Kidney epithelial cell (primary cell): ENCODE data around the gene GALNT9. TPM values are rescaled to one million over a fixed set of nuclear protein-coding genes. Genes with fewer than 3 reads are reported as not detected.
"Not testable (repeated sequence)": the region's sequence is repeated elsewhere in the genome, so short reads cannot be mapped to it uniquely, and the experiment has no call there.

Source experiments
- DNase-seq: peaks from one replicate; pipeline ENCODE4 v3.0.0-alpha.2; 2010; ENCODE audit warnings: low read depth
- H3K27me3 ChIP-seq: 2 replicates; pipeline ENCODE4 v1.6.0; 2011; ENCODE audit warnings: low read length; ENCODE audit not compliant: control insufficient read depth, insufficient read depth
- H3K36me3 ChIP-seq: 2 replicates; pipeline ENCODE4 v1.5.1; 2011; ENCODE audit warnings: low read length; ENCODE audit not compliant: control insufficient read depth, insufficient read depth
- H3K4me3 ChIP-seq: 2 replicates; pipeline ENCODE4 v1.5.1; 2011; ENCODE audit warnings: low read depth, mild to moderate bottlenecking, control low read depth, low read length
- CTCF ChIP-seq: IDR thresholded peaks from 2 replicates; pipeline ENCODE4 v1.5.1; 2011; ENCODE audit warnings: mild to moderate bottlenecking, moderate library complexity, low read length, control low read depth, inconsistent platforms; ENCODE audit not compliant: insufficient read depth, poor library complexity, severe bottlenecking
- total RNA-seq: library from RNA; depleted of rRNA; stranded (reverse); fragments of >200 nt; gene quantifications from 2 replicates; pipeline ENCODE4 v1.2.3, GENCODE V29; 2015

The GALNT9 gene
- total RNA-seq, 1 donor from 2014 or later, result 1.5 TPM

DNA sequence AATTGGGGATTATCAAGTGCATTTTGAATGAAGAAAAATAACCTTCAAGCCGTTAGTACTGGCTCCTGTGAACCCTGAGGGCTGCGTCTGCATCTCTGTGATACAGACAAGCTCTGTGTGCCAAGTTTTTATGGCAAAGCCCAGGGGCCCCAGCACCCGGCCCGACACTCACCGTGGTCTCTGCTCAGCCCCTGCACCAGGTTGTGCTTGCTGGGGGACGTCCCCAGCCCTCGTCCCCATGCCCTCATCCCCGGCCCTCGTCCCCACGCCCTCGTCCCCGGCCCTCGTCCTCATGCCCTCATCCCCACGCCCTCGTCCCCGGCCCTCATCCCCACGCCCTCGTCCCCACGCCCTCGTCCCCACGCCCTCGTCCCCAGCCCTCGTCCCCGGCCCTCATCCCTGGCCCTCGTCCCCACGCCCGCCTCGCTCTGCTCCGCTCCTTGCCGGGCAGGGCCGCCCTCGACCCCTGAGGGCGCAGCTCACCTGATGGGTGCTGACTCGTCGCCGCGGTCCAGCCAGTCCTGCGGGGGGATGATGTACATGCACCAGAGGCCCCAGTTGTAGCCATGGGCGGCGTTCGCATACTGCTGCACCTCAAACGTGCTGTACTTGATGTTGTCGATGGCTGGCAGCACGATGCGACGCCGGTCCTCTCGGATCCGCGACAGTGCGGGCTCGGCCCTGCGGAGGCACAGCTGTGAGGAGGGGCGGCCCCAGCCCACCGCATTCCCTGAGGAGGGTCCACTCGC lies 72.0 kb downstream of the GALNT9 start:
- Histone ChIP-seq H3K27me3 (no peaks in the 10 kb centered on the region), H3K36me3 (no peaks in the 10 kb centered on the region), H3K4me3 (no peak overlapping the region)
- no peak for DNase-seq
- TF ChIP-seq CTCF, result no peak

GRCh38 chr12:132256646-132257045 lies 72.7 kb downstream of the GALNT9 start:
- TF ChIP-seq CTCF, result no peak
- DNase-seq, result no peak
- Histone ChIP-seq H3K36me3 (no peaks in the 10 kb centered on the region), H3K4me3 (no peak overlapping the region), H3K27me3 (no peaks in the 10 kb centered on the region)

DNA sequence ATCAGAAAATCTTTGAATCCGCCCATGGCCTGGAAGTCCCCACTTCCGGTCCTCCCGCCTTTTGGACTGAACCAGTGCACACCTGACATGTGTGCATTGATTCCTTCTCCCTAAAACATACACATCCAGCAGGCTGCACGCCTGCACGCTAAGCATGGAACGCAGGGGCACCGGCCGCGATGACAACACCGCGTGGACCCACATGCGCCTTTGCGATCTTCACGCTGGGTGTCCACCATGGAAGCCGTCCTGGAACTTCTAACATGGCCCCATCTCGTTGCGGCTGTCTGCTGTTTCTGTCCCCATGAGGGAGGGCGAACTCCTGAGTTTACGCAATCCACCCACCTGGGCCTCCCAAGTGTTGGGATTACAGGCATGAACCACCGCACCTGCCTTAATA lies 73.7 kb downstream of the GALNT9 start:
- no peak for TF ChIP-seq CTCF
- Histone ChIP-seq H3K36me3 (no peaks in the 10 kb centered on the region), H3K27me3 (no peaks in the 10 kb centered on the region), H3K4me3 (no peak overlapping the region)
- DNase-seq, result no peak

- Histone ChIP-seq H3K4me3 (no peak overlapping the region), H3K36me3 (no peaks in the 10 kb centered on the region), H3K27me3 (peaks cover under 1% of the 10 kb centered on the region)
- no peak for DNase-seq
- no peak for TF ChIP-seq CTCF
Observed at GRCh38 chr12:132253698-132254480, 75.5 kb downstream of the GALNT9 start.

DNA sequence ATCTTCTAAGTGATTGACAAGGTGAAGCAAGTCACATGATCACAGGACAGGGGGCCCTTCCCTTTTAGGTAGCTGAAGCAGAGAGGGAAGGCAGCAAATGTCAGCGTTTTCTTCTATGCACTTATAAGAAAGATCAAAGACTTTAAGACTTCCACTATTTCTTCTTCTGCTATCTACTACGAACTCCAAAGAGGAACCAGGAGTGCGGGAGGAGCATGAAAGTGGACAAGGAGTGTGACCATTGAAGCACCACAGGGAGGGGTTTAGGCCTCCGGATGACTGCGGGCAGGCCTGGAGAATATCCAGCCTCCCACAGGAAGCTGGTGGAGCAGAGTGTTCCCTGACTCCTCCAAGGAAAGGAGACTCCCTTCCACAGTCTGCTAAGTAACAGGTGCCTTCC lies 76.4 kb downstream of the GALNT9 start:
- not testable (repeated sequence) for H3K4me3 ChIP-seq, H3K27me3 ChIP-seq, H3K36me3 ChIP-seq, DNase-seq

DNA sequence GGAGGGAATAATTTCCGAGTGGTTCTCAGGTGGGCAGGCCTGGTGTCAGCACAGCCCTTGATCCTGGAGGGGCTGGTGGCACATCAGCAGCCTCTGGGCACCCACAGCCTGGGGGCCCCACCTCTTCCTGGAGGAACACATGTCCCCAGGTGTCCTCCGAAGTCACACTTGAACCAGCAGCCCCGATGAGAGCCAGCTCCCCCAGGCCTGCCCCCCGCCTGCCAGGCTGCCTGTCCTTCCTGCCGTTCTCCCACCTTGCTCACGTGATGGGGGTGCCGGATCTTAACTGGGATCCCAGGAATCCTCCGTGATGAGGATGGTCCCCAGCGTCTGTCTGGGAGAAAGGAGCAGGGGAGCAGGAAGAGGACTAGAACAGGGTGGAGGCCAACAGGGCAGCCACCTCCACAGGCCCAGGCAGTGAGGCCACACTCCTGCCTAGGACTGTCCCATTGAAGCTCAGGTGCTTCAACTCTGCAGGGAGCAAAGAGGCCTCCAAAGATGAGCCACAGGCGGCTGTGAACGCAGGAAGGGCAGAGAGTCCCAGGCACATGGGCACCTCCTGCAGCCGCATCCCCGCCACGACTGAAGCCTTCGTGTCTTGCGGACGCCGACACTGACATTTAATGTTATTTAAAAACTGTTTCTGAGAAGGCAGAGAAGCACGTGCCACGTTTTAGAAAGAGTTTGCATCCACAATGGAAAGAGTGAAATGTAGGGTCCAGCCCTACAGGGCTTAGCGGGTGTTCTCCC lies 77.5 kb downstream of the GALNT9 start:
- no peak overlapping the region for H3K4me3 ChIP-seq
- H3K27me3 ChIP-seq, result peaks cover 10% of the 10 kb centered on the region
- H3K36me3 ChIP-seq, result no peaks in the 10 kb centered on the region
- no peak for TF ChIP-seq CTCF
- no peak for DNase-seq
